ENCODE measurements around the gene MAFG.

MAFG gene

GRCh38 chr17:81907219-81908145 is 20.1 kb downstream of the MAFG start:
- no peak for DNase-seq

GRCh38 chr17:81906476-81907218 is 20.9 kb downstream of the MAFG start:
- no peak for DNase-seq

- DNase-seq = no peak
Observed at GRCh38 chr17:81905993-81906392, 21.5 kb downstream of the MAFG start.

GRCh38 chr17:81905424-81905875 is 22.1 kb downstream of the MAFG start:
- DNase-seq = no peak

- DNase-seq = no peak
Observed at GRCh38 chr17:81904600-81905423, 22.7 kb downstream of the MAFG start.

- no peak for DNase-seq
Observed at GRCh38 chr17:81903896-81904599, 23.5 kb downstream of the MAFG start.

- DNase-seq = no peak
Observed at GRCh38 chr17:81903415-81903831, 24.1 kb downstream of the MAFG start.

GRCh38 chr17:81902653-81903414 is 24.7 kb downstream of the MAFG start:
- DNase-seq = no peak

GRCh38 chr17:81902023-81902652 is 25.4 kb downstream of the MAFG start, which contains the start of gene NPB:
Gene NPB, plus strand, starts transcription at chr17:81902238. Its CDS starts 40 bp downstream, at chr17:81902278.
- DNase-seq = no peak

- DNase-seq = no peak
Observed at GRCh38 chr17:81901167-81902022, 26.1 kb downstream of the MAFG start.

GRCh38 chr17:81900181-81900820 is 27.2 kb downstream of the MAFG start:
- DNase-seq = no peak

GRCh38 chr17:81899514-81900166 is 27.9 kb downstream of the MAFG start:
- no peak for DNase-seq

- no peak for DNase-seq
Observed at GRCh38 chr17:81898885-81899284, 28.6 kb downstream of the MAFG start.

GRCh38 chr17:81898029-81898866 is 29.3 kb downstream of the MAFG start:
- DNase-seq = no peak

GRCh38 chr17:81895400-81895799 is 32.1 kb downstream of the MAFG start:
- DNase-seq = no peak

- no peak for DNase-seq
Observed at GRCh38 chr17:81891303-81891552, 36.3 kb downstream of the MAFG start.

GRCh38 chr17:81890447-81891302 is 36.9 kb downstream of the MAFG start:
- DNase-seq = no peak

Data from NCI-H2081 treated with DMSO at 0.1 percent for 48 hours (cell line).